Natural killer cell (primary cell): Measurements from ENCODE around the gene GLS2. TPM values are rescaled to one million over a fixed set of nuclear protein-coding genes. Genes with fewer than 3 reads are reported as not detected.

Experiments
- ATAC-seq, 3 donors: fragments of 150-1000 bp in 2 of 3; fragments of 200-7000 bp in 1 of 3; cut with Tn5 transposase; 1 replicate in 1 of 3; 2 replicates in 2 of 3; pipeline ENCODE4 v1.10.0; 2021; ENCODE audit warnings: mild to moderate bottlenecking in 2 of 3, moderate library complexity in 2 of 3
- DNase-seq, 2 donors: peaks; one replicate each; pipeline versions ENCODE4 v3.0.0 to v3.0.0-alpha.2; 2013 to 2021; ENCODE audit warnings: mixed read lengths in 1 of 2
- H3K27ac ChIP-seq: one replicate; pipeline ENCODE4 v1.5.1; 2013; ENCODE audit warnings: mild to moderate bottlenecking, low read length
- H3K27me3 ChIP-seq: one replicate; pipeline ENCODE4 v1.6.1; 2013; ENCODE audit warnings: low read length; ENCODE audit not compliant: control insufficient read depth, insufficient read depth
- H3K36me3 ChIP-seq: one replicate; pipeline ENCODE4 v1.6.1; 2013; ENCODE audit warnings: low read length; ENCODE audit not compliant: control insufficient read depth, insufficient read depth
- H3K4me1 ChIP-seq: one replicate; pipeline ENCODE4 v1.6.1; 2013; ENCODE audit warnings: low read length; ENCODE audit not compliant: control insufficient read depth, insufficient read depth
- H3K4me3 ChIP-seq: one replicate; pipeline ENCODE4 v1.5.1; 2013; ENCODE audit warnings: low read length
- H3K9me3 ChIP-seq: one replicate; pipeline ENCODE4 v1.6.1; 2013; ENCODE audit warnings: low read length; ENCODE audit not compliant: control insufficient read depth, insufficient read depth
- H3K27ac Mint-ChIP-seq, 2 donors: one replicate each; pipeline ENCODE4 v1.8.0; 2022; ENCODE audit warnings: mild to moderate bottlenecking in 2 of 2, mixed read lengths in 2 of 2, moderate library complexity in 1 of 2
- H3K27me3 Mint-ChIP-seq, 2 donors: one replicate each; pipeline ENCODE4 v1.8.0; 2022; ENCODE audit warnings: low read depth in 2 of 2, mixed read lengths in 2 of 2
- H3K36me3 Mint-ChIP-seq: one replicate; pipeline ENCODE4 v1.8.0; 2022; ENCODE audit warnings: mixed read lengths
- H3K4me1 Mint-ChIP-seq, 2 donors: one replicate each; pipeline ENCODE4 v1.8.0; 2022; ENCODE audit warnings: mixed read lengths in 2 of 2
- H3K4me3 Mint-ChIP-seq: one replicate; pipeline ENCODE4 v1.8.0; 2022; ENCODE audit warnings: mild to moderate bottlenecking, moderate library complexity, mixed read lengths
- H3K9me3 Mint-ChIP-seq, 2 donors: one replicate each; pipeline ENCODE4 v1.8.0; 2022; ENCODE audit warnings: mixed read lengths in 2 of 2
- CTCF ChIP-seq: fragments of 200-600 bp; IDR thresholded peaks from one replicate; pipeline ENCODE4 v1.8.0; 2022; ENCODE audit warnings: antibody characterized with exemption
- WGBS: methylation state at CpG from one replicate; pipeline ENCODE4 v1.1.7; 2013; ENCODE audit warnings: missing lambda C conversion rate; ENCODE audit not compliant: insufficient coverage; 5-methylcytosine and 5-hydroxymethylcytosine counted together
- intact Hi-C: fragments of 100-400 bp; cut with micrococcal nuclease; formaldehyde crosslinking; loops from one replicate; pipeline ENCODE4 v1.14.2; 2022
- total RNA-seq, 4 donors: library from RNA; stranded (reverse); fragments of 120-200 nt in 1 of 4; gene quantifications; one replicate each; pipeline versions ENCODE4 v1.2.3 to v1.2.4, GENCODE V29; 2013 to 2022

The GLS2 gene
- total RNA-seq, 3 donors from 2014 or later (not counting 1 experiment from before 2014, with no cell fraction given) = 1.2 to 1.6 (median 1.6) TPM

GRCh38 chr12:56484566-56484965, 3.4 kb downstream of the GLS2 start:
- Mint-ChIP-seq H3K27ac (no peak overlapping the region), H3K9me3 (no peaks in the 10 kb centered on the region), H3K27me3 (peaks cover 0 to 10% of the 10 kb centered on the region in 2 donors), H3K36me3 (no peaks in the 10 kb centered on the region), H3K4me1 (peaks cover 13 to 23% of the 10 kb centered on the region in 2 donors), H3K4me3 (no peak overlapping the region)
- no peaks in the 10 kb centered on the region for H3K9me3 ChIP-seq
- no CpG with 5 or more reads among the region's 1 CpG for WGBS
- H3K27ac ChIP-seq = no peak overlapping the region
- H3K36me3 ChIP-seq = no peaks in the 10 kb centered on the region
- H3K4me3 ChIP-seq = no peak overlapping the region
- intact Hi-C loops = no loop called here
- H3K4me1 ChIP-seq = peaks cover 18% of the 10 kb centered on the region
- peaks cover 6% of the 10 kb centered on the region for H3K27me3 ChIP-seq
- no peak for TF ChIP-seq CTCF
- DNase-seq (no peak), ATAC-seq (no peak)

GRCh38 chr12:56479625-56480024, 8.3 kb downstream of the GLS2 start:
- Histone ChIP-seq H3K4me3 (no peak overlapping the region), H3K27ac (no peak overlapping the region), H3K9me3 (no peaks in the 10 kb centered on the region), H3K27me3 (no peaks in the 10 kb centered on the region), H3K36me3 (no peaks in the 10 kb centered on the region), H3K4me1 (no peaks in the 10 kb centered on the region)
- no peaks in the 10 kb centered on the region for H3K36me3 Mint-ChIP-seq
- TF ChIP-seq CTCF = no peak
- H3K4me1 Mint-ChIP-seq = peaks cover 0 to 5% of the 10 kb centered on the region in 2 donors
- 97% methylated on average over 7 of the region's 7 CpGs for WGBS
- no peak overlapping the region for H3K27ac Mint-ChIP-seq
- no peaks in the 10 kb centered on the region for H3K9me3 Mint-ChIP-seq
- ATAC-seq (no peak), DNase-seq (no peak)
- intact Hi-C loops = no loop called here
- H3K27me3 Mint-ChIP-seq = no peaks in the 10 kb centered on the region
- H3K4me3 Mint-ChIP-seq = no peak overlapping the region

GRCh38 chr12:56477521-56478225, 10.3 kb downstream of the GLS2 start:
- H3K27ac Mint-ChIP-seq = no peak overlapping the region
- H3K9me3 Mint-ChIP-seq = no peaks in the 10 kb centered on the region
- H3K27me3 Mint-ChIP-seq = no peaks in the 10 kb centered on the region

More at GRCh38 chr12:56477521-56478225, 10.3 kb downstream of the GLS2 start:
- H3K27ac ChIP-seq = no peak overlapping the region
- TF ChIP-seq CTCF = no peak
- intact Hi-C loops = no loop called here
- H3K36me3 ChIP-seq = no peaks in the 10 kb centered on the region
- Mint-ChIP-seq H3K4me1 (peaks cover 0 to 5% of the 10 kb centered on the region in 2 donors), H3K36me3 (no peaks in the 10 kb centered on the region), H3K4me3 (no peak overlapping the region)
- H3K9me3 ChIP-seq = no peaks in the 10 kb centered on the region
- no peaks in the 10 kb centered on the region for H3K4me1 ChIP-seq
- H3K4me3 ChIP-seq = no peak overlapping the region
- no peak for ATAC-seq
- no peaks in the 10 kb centered on the region for H3K27me3 ChIP-seq
- DNase-seq = no peak
- 95% methylated on average over 5 of the region's 6 CpGs for WGBS
